Hippocampal formation (tissue), 2 donors: Measurements from ENCODE around the gene PTPRN2.

ENCODE experiments used
- DNase-seq, 2 donors: peaks; one replicate each; lab custom pipeline; 2025; lab: John Stamatoyannopoulos, UW

Gene PTPRN2

DNA sequence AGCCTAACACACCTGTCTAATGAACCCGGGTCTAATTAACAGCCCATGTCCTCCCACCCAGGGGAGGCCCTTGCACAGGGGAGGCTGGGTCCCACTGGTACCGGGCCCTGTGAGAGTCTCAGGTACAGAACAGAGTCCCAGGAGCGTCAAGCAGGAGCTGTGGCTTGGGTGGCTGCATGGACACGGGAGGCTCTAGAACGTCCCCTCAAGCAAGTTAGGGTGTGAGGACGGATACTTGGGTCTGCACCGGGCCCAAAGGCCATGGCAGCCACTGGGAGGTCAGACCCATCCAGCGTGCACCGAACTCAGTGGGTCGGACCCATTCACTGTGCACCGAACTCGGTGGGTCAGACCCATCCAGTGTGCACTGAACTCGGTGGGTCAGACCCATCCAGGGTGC lies 941.1 kb downstream of the PTPRN2 start:
- DNase-seq = no peak

DNA sequence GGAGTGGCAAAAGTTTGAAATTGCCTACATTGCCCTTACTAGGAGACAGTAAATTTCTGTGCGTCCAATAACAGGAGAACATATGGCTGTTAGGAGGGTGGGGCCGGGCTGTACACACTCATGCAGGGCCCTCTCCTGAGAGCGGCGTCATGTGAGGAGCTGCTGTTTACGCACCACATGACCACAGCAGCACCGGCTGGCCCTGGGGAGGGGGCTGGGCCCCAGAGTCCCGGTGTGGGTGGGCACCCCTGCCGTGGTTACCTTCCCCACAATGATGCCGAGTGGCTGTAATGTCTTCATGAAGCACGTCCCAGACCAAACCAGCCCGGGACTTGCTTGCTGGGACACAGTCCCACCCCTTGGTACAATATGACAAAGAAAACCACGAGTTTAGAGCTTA lies 942.1 kb downstream of the PTPRN2 start:
- DNase-seq = no peak

DNA sequence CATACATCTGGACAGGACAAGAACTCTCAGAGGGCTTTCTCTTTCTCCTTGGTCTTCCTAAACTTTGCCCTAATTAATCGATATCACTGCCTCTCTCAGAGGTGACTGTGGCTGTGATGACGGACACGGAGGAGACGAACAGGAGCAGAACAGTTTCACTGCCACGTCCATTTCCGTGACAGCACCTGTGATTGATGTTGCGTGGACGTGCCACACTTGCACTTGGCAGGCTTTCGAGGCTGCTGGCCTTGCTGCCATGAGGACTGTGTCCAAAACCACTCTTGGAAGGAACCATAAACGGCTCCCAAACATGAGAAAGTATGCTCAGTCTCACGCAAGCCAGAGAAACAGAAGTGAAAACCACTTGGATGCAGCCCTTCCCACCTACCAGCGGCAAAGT lies 942.7 kb downstream of the PTPRN2 start:
- no peak for DNase-seq

DNA sequence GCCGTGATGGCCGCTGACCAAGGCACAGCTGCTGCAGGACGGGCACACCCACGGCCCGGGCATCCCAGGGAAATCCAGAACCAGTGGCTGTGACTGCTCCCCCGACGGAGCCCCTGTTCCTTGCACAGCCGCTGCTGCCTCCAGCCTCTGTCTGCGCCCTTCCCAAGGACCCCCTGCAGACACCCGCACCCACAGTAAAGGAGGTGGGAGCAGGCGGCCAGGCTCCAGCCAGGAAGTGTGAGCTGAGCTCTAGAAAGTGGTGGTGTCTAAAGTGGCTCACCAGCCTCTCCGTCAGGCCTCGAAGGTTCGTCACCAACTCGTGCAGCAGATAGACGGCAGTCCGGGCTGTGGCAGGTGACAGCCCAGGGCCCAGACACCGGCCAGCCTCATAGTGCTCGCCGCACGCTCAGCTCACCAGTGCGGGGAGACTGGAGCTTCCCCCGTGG lies 944.1 kb downstream of the PTPRN2 start:
- no peak for DNase-seq

DNA sequence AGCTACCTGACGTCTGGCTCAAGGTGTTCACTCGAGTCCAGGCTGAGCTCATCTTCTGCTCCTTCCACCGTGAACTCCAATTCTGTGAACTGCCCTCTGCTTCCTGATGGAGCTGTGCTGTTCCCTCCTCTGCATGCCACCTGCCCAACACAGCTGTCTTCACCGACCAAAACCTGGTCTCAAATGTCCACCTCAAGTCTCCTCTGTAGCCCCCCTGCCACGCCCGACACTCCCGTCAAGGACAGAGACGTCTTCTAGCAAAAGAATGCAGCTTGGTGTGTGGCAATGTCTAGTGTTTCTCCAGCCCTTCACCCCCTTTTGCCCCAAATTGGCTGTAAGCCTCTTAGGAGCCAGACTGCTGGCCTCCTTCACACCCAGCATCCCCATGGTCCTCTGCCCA lies 945.8 kb downstream of the PTPRN2 start:
- no peak for DNase-seq

DNA sequence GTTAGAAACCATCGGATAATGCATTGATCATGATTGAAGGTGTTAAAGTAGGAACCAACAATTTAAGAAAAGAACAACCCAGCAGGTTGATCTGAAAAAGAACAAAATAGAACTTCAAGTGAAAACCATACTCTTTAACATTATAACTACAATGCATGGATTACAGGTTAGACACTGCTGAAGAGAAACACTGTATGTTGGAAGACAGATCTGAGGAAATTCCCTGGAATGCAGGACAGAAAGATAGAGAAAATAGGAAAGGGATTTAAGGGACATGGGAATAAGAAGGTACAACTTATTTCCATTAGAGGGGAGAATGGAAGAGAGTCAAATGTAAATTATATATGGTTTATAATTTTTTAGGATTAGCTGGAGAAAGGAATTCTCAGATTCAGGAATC lies 947.5 kb downstream of the PTPRN2 start:
- no peak for DNase-seq

DNA sequence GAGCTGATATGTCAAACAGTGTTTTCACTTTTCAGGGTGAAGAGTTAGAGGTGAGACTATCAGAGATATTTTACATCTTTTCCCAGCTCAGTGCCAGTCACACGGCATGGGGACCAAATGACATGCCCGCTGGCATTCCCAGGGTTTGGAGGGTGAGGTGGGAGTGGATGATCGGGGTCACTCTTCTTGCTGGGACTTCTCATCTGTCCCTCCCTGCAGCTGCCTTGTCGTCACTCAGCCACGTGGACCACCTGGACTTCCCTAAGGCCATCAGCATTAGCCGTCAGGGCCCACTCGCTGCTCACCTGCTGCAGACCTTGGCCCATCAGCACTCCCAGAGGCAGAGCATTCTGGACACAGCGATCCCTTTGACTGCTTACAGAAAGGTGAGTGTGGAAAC lies 949.1 kb downstream of the PTPRN2 start:
- DNase-seq = no peak

DNA sequence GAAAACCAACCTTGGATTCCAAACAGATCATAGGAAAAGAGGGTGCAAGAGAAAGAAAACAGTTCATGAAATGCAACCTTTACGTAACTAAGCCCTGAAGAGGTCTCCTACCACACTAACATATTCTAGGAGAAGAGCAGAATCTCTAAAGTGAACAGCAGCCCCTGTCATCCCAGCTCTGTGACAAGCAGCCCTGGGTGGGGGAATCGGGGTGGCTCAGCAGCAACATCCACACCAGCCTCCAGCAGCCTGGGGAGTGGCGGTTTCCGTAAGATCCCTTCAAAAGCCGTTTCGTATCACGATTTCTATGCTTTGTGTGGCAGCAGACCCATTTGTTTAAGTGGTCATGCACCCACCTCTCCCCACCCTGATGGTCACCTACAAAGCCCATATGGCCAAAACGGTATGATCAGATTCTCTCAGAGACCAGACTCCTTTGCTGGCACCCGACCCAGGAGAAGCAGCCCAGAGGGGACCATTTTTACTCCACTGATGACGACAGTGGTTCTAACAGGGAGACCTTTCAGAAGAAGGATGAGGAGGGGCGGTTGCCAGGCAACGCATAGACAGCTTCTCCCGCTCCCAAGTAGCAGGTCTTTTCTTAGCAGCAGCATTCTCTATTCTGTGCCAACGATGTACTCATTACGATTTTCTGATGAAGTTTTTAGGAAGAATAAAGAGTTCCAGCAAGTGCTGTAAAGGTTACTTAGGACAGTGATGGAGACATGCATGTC lies 950.2 kb downstream of the PTPRN2 start:
- no peak for DNase-seq

DNA sequence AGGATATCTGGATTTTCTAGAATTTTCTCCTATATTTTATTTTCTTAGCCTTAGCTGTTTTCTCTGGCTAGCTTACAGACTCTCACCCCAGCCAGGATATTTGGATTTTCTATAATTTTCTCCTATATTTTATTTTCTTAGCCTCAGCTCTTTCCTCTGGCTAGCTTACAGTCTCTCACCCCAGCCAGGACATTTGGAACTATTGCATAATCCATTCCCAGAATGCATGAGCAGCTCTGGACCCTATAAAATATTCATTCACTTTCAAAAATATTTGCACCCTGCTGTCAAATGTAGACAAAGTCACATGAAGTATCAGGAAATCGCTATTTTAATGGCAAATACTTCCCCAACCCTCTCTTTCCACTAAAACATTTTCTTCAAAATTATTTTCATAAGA lies 952.0 kb downstream of the PTPRN2 start:
- no peak for DNase-seq

DNA sequence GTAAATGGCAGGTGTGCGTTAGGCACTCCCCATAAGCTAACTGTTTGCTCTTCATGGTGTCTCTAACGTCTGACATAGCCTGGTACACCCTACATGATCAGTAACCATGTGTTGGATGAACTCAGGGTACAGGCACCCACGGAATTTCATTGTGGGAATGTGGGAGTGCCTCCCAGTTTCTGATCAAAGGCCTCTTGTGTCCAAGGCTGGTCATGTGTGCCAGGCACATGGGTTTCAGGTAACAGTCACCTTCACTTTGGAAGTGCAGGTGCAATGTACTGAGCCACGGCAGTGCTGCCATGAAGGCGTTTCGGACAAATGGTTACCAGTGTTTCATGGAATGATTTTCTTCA lies 952.5 kb downstream of the PTPRN2 start:
- no peak for DNase-seq

DNA sequence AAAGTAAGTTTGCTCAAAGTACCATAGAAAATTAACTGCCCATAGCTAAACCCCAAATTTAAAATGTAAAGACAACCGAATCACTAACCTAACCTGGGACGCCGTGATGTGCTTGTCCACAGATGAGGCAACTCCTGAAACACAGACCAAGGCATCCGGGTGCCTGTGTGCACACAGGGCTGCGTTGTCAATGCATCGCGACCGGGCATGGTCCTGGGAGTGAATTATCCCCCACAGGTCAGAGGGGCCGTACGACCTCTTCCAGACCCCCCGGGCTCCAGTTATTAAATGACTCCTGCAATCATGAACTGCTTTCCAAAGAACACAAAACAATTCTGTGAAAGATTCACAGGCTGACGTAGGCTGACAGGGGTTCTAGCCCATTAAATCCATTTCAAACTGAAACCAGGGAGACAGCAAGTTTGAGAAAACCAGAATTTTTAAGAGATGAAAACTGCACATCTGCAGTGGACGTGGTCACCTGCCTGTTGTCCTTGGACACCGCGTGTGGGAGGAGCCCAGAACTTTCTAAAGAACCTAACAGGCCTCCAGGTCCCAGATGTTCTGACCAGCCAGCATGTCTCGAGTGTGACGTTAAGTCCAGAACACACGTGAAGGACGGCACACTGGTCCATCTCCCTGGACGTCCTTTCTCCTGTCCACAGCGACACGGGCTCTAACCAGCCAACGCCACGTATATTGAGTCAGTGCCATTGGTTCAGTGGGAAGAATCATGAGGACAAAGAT lies 953.0 kb downstream of the PTPRN2 start:
- no peak for DNase-seq

DNA sequence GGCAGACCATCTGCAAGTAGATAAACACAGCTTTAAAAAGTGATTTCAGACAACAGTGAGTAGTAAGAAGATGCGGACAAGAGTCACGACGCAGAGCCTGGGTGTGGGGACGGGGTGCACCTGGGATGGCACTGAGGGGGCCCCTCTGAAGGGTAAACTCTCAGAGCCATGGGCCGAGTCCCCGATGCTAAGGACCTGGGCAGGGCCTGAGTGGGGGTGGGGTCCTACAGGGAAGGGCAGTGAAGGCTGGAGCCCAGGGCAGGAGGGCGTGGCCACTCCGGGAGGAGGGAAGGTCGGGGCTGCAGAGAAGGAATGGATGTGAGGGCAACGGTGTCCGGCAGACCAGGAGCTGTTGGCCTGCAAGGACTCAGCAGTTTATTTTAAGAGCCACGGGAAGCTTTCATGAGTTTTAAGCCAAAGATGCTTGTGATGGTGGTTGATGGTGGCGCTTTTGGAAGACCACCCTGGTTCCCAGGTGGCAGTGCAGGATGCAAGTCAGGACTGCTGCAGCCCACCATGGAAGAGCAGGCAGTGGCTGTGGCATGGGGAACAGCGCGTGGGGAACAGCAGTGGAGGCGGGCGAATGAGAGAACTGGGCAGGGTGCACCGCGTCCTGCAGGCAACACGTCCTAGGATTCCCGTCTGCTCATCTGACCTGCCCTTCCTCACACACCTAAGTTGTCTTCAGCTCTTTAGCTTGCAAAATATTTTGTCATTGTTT lies 954.0 kb downstream of the PTPRN2 start:
- DNase-seq = no peak

DNA sequence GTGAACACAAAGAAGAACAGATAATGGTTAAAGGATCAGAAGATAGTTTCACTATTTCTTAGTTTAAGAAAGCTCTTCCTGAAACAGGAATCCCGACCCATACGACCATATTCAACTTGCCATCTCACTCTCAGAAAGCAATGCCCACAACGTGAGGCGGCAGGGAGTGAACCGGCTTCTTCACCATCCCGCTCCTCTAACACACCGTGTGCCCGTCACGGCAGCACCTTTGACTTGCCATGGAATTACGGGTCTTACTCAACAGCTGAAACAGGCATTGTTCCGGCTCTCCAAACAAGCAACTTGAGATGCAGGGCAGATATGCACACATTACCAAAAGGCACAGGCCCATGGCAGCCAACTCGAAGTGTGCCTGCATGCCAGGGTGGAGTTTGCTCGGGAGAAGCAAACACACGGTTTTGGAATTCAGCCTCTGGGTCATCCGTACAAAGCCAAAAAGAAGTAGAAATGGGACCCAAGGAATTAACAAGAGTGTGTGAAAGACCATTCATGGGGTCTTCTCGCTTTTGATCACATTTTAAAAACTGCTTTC lies 957.2 kb downstream of the PTPRN2 start:
- DNase-seq = no peak

DNA sequence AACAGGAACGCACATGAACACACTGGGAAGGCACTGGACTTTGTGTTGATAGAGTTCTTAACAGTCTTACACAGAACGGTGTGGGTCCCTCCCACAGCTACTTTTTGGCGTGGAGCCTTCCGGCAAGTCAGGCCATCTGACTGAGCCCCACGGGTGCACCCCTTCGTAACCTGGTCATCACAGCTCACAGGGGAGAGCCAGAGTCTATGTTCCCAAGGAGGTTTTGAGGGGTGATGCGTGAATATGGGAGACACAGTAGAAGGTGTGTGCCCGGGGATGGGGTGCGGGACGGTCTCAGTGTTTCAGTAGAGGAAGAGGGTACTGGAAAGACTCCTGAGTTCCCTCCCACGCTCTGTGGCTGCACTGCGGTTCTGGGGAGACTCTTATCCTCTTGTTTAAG lies 959.2 kb downstream of the PTPRN2 start:
- DNase-seq = no peak

DNA sequence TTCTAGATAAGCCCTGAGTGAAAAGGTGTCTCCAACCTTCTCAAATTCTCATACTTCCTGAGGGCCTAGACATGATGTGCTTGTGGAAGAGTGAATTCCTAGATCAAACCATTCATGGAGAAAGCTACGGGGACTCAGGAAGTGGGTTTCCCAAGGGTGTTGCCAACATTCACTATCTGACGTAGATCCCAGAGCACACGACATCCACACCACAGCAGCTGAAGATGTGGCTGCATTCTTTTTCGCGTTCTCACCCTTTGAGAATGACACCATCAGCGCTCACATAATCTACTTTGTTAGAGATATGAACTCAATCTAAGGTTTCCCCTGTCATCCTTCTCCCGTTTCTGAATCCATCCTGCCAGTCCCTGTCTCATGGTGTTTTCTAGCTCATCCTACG lies 960.0 kb downstream of the PTPRN2 start:
- no peak for DNase-seq

DNA sequence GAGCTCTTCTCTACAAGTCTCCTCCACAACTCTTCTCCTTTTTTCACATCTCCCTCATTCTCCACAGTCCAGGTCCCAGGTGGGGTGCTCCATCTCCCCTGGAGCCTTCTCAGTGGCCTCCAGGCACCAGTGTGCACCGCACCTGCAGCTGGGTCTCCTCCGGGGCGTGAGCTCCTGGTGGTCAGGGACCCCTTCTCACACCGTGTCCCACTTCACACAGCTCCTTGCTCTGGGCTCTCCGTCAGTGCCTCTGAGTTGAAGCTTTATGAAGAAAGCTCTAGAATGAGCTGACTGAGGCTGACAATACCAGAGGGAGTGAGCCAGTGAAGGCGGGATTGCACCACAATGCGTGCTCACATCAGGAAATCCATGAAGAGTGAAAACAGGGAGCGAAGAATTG lies 960.6 kb downstream of the PTPRN2 start:
- DNase-seq = no peak

DNA sequence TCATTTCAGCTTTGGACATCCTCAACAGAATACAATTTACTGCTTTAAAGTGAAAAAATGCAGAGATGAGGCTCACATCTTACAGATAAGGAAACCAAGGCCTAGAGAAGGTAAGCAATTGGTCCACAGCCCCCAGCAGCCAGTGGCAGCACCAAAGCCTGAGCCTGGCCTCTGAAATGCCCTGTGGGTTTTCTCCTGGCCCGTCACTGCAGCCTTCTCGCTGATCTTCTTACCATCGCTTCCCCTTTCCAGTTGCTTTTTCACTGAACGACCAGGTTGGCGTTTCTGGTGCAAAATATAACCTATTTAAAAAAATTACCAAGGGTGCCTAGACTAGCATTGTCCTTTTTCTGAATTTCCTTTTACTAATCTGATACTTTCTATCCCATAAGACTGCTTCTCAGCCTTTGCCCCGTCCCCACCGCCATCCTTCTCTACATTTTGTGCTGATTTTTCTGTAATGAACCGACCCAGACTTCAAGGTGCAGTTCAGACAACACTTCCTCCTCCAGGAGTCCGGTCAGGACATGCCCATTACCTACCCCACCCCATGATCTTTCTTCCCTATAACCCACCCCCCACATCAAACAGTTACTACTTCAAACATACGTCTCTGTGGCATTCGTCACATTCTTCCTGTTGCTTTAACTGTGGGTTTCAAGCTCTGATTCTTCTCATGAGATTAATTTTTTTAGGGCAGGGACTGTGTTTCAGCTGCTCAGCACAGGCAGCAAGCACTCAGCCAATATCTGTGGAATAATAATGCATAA lies 961.5 kb downstream of the PTPRN2 start:
- DNase-seq = no peak

DNA sequence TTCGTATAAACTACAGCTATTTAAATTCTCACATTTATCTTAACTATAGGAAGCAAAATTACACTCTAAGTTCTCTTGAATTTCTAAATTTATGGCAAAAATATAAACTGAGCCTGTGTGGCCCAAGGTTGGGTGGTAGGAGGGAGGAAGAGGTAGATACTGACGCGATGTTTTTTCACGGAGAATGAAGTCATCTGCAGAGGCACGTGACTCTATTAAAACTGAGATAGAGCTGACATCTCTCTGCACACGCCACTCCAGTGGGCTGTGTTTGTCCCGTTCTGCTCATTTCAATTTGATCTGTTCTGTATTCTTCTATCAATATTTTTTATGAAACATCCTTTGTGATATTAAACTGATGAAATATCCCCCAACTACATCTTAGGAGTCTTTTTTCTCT lies 964.1 kb downstream of the PTPRN2 start:
- no peak for DNase-seq

DNA sequence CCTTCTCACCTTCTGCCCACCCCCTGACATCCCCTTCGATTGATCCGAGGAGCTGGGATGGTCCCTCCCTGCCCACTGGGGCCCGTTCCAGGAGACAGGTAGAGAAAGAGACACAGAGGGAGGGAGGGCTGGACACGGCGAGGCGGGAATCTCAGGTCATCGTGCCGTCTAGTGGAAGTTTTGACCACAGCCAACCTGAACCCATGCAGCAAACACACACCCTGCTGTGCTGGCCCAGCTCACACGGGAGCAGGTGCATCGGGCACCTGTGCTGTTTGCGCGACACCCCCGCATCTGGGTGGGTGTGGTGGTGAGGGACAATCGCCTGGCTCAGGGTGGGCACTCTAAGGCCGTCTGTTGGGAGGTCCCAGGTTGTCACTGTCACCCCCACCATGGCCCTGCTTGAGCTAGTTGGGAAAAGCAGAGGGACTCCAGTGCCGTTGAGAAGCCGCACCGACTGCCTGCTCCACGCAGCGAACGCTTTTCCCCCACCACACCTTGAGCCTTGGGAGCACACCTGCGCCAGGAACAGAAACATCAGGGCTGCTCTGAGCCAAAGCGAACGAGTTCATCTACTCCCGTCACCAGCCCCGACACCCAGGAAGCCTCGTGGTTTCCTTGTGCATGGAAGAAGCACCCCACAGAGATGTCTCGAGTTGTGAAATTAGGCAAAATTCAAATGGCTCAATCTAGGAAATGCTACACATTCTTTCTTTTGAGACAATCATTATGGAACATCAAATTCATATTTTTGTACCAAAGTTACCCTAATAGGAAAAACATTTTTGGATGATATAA lies 965.0 kb downstream of the PTPRN2 start:
- DNase-seq = no peak

DNA sequence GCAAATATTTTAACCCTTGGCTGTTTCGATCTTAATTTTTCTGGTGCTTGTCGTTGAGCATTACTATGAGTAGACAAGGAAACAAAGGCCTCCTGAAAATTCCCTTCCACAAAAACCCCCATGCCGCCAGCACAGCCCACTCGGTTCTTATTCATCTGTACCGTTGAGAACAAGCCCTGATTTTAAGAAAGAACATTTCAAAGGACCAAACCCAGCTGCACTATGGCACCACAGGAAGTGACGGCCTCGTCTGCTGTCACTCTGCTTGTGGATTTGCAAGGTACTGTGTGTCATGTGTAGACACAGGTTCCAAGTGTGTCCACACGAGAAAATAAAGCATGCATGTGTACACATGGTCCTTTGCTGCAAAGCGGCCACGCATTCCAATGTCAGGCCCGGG lies 965.6 kb downstream of the PTPRN2 start:
- DNase-seq = no peak

DNA sequence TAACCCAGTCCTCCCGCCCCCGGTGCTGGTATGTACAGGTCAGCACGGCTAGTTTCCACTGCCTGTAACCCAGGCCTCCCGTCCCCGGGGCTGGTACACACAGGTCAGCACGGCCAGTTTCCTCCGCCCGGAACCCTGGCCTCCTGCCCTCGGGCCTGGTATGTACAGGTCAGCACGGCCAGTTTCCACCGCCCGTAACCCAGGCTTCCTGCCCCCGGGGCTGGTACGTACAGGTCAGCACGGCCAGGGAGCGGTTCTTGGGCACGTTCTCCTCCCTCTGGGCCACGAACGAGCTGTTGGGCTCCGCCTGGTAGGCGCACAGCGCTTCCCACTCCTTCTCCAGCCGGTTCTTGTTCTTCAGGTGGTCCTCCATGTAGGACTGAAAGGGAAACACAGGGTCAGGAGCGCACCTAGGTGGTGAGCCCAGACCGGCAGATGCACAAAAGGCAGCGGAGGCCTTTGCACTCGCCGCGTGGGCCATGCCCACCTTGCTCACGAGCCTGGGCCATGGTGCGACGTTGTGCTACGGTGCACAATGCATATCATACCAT lies 966.4 kb downstream of the PTPRN2 start:
- no peak for DNase-seq
